ENCODE measurements around the gene SORBS1.

DNA sequence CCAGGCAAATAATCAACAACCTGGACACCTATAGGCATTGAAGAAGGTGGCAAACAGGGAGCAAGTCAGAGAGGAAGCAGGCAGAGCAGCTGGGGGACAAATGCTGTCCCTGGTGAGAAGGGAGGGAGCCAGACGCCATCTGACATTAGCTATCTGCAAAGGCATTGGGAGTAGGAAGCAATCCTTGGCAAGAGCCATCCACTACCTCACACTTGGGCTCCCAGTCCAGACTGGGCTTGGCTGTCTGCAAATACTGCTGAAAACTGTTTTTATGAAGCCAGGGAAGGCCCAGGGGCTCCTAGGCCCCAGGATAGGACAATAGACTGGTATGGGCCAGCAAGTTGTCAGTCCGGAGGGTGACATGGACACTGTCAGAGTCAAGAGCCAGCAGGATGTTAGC is 132.5 kb downstream of the SORBS1 start:
- TF ChIP-seq, protein P1, sequence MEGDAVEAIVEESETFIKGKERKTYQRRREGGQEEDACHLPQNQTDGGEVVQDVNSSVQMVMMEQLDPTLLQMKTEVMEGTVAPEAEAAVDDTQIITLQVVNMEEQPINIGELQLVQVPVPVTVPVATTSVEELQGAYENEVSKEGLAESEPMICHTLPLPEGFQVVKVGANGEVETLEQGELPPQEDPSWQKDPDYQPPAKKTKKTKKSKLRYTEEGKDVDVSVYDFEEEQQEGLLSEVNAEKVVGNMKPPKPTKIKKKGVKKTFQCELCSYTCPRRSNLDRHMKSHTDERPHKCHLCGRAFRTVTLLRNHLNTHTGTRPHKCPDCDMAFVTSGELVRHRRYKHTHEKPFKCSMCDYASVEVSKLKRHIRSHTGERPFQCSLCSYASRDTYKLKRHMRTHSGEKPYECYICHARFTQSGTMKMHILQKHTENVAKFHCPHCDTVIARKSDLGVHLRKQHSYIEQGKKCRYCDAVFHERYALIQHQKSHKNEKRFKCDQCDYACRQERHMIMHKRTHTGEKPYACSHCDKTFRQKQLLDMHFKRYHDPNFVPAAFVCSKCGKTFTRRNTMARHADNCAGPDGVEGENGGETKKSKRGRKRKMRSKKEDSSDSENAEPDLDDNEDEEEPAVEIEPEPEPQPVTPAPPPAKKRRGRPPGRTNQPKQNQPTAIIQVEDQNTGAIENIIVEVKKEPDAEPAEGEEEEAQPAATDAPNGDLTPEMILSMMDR (IDR thresholded peaks at IDR 0.05; ENCODE audit: extremely low read depth in 1 of 2, insufficient read depth in 1 of 2, low read depth in 1 of 2, low read length in 2 of 2) = no peak
- TF ChIP-seq FOS (IDR thresholded peaks at IDR 0.05; ENCODE audit: borderline replicate concordance, insufficient read depth, low read length) (no peak), POLR2A (IDR thresholded peaks at IDR 0.05; ENCODE audit: low read depth, low read length) (no peak), POLR2AphosphoS5 (IDR thresholded peaks at IDR 0.05; ENCODE audit: insufficient read depth, low read depth, low read length) (no peak)
- TF ChIP-seq, protein P2, sequence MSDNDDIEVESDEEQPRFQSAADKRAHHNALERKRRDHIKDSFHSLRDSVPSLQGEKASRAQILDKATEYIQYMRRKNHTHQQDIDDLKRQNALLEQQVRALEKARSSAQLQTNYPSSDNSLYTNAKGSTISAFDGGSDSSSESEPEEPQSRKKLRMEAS (IDR thresholded peaks at IDR 0.05; ENCODE audit: insufficient read depth, insufficient read length) = no peak

Data from endothelial cell of umbilical vein (primary cell).